KG1 (cell line): ENCODE measurements around the gene DDX27.

Experiments used
- DNase-seq: peaks from one replicate; lab custom pipeline; 2025; lab: John Stamatoyannopoulos, UW

Gene DDX27

GRCh38 chr20:49248879-49249665 lies 29.9 kb downstream of the DDX27 start:
- no peak for DNase-seq

GRCh38 chr20:49252556-49253350 lies 33.5 kb downstream of the DDX27 start:
- DNase-seq: no peak

GRCh38 chr20:49256261-49256660 lies 37.0 kb downstream of the DDX27 start:
- no peak for DNase-seq

DNA sequence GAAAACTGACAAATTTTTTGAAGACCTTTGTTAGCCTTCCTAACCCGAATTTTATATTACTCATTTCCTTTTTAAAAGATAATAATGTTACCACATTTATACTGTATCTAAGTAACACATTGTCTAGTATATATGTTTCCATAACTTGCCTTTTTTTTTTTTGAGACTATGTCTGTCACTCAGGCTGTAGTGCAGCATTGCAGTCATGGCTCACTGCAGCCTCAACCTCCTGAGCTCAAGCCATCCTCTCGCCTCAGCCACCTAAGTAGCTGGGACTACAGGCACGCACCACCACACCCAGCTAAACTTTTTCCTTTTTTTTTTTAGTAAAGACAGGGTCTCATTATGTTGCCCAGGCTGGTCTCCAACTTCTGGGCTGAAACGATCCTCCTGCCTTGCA lies 40.1 kb downstream of the DDX27 start:
- DNase-seq: no peak

DNA sequence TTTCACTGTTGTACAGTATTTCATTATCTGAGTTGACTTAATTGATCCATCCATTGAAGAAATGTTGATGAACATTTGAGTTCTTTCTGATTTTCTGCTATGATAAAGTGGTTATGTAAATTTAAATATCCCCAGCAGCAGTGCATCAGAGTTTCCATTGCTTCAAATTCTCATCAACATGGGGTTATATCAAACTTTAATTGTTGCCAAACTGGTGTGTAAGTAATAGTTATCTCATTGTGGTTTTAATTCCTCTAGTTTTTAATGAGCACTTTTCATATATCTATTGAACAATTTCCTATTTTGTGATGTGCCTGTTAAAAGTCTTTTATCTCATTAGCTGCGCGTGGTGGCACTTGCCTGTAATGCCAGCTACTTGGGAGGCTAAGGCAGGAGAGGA lies 40.6 kb downstream of the DDX27 start:
- no peak for DNase-seq

GRCh38 chr20:49260218-49260617 lies 41.0 kb downstream of the DDX27 start:
- no peak for DNase-seq

GRCh38 chr20:49261173-49261572 lies 42.0 kb downstream of the DDX27 start:
- DNase-seq: no peak

DNA sequence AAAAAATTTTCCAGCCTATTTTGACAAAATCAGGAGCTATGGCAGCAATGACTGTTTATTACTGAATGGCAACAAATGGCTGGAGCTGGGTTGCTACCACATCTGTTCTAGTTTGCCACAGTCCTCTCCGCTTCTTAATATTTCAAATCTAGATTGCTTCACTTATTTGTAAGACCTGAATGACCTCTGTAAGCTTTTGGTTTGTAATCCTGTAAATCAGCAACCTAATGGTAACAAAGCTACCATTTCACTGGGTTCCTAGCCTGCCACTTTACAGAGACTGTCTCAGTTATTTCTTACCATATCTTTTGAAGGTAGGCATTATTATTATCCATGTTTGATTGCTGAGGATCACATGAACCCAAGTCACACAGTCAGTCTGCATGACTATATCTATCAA lies 43.2 kb downstream of the DDX27 start:
- no peak for DNase-seq

GRCh38 chr20:49267327-49267726 lies 48.1 kb downstream of the DDX27 start:
- no peak for DNase-seq

DNA sequence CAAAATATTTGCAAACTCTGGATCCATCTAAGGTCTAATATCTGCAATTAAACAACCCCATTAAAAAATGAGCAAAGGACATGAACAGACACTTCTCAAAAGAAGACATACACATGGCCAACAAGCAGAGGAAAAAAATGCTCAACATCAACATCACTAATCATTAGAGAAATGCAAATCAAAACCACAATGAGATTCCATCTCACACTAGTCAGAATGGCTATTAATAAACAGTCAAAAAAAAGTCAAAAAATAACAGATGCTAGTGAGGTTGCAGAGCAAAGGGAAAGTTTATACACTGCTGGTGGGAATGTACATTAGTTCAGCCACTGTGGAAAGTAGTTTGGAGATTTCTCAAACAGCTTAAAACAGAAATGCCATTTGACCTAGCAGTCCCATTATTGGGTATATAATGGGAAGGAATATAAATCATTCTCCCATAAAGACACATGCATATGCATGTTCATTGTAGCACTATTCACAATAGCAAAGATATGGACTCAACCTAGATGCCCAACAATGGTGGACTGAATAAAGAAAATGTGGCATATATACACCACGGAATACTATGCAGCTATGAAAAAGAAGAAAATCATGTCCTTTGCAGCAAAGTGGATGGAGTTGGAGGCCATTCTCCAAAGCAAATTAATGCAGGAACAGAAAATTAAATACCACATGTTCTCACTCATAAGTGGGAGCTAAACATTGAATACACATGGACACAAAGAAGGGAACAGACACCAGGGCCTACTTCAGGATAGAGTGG lies 49.6 kb downstream of the DDX27 start:
- no peak for DNase-seq

- DNase-seq: no peak
These were observed 51.0 kb downstream of the DDX27 start for GRCh38 chr20:49270177-49270576.

DNA sequence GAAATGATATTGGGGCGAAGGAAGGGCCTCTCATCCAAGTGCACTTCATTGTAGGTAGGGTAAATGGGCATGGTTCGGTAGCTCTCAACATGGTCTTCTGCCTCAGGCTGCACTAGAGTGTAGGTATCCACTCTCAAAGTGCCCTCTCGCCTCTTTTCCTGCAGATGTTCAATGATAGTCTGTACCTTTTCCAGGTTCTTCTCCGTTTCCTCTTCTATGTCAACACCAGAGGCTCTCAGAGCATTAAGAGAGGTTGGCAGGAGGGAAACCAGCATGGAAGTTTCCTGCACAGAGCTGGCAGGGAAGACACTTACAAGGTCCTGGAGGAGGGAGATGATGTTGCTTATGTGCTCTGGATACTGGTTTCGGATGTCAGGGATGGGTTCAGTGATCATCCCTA lies 51.5 kb downstream of the DDX27 start:
- DNase-seq: no peak

DNA sequence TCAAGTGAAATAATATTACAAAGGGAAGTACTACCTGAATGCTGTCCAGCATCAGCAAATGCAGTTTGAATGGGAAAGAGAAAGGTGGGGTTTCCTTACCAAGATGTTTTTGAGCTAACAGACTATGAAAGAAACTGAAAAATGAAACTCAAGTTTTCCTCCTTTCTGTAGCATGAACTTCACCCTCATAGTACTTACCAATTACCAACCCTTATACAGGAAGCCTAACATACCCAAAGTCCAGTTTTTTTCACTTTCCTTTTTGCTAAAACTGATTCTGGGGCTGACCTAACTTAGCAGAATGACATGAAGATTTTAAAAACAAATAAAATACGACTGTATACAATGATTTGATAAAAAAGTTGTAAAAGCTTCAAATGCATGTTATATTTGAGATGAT lies 53.4 kb downstream of the DDX27 start:
- no peak for DNase-seq

GRCh38 chr20:49273696-49274277 lies 54.6 kb downstream of the DDX27 start:
- DNase-seq: no peak

DNA sequence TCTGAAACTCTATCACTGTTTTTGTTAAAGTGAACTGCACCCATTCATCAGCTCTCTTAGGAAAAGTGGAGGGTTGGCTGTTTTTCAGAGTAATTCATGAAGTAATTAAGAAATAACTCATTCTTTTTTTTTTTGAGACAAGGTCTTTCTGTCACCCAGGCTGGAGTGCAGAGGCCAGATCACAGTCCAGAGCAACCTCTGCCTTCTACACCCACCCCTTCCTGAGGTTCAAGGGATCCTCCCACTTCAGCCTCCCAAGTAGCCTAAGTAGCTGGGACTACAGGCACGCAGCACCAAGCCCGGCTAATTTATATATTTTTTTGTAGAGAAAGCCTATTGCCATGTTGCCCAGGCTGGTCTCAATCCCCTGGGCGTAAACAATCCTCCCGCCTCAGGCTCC lies 56.0 kb downstream of the DDX27 start:
- no peak for DNase-seq

DNA sequence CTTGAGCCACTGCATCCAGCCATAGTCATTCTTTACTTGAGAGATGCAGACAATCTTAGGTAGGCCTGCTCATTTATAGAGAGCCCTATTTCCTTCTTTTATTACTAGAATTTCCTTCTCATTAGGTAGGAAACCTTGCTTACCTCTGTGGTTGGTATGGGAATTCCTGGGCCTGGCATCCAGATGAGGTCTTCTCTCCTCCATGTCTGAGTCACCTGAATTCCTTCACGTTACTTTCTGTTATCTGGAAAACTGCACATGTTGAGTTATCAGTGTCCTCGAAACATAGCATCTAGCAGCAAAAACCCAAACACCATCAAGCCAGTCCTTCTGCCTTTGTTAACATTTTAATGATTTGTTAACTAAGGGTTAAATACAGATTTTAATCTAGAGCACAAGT lies 56.4 kb downstream of the DDX27 start:
- no peak for DNase-seq

- peak; percentile 51 for DNase-seq
These were observed 57.1 kb downstream of the DDX27 start for GRCh38 chr20:49276161-49276960.

GRCh38 chr20:49276961-49277785 lies 58.0 kb downstream of the DDX27 start:
- DNase-seq: no peak

DNA sequence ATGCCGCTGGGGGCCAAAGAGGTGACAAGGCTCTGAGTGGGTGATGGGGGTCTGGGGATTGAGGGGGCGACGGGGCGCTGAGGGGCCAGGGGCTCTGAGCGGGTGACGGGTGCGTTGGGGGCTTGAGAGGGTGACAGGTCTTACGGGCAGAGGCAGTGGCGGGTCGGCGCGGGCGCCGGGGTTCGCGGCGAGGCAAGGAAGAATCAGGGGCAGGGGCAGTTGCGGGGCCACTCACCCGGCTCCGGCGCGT lies 58.5 kb downstream of the DDX27 start:
- no peak for DNase-seq

DNA sequence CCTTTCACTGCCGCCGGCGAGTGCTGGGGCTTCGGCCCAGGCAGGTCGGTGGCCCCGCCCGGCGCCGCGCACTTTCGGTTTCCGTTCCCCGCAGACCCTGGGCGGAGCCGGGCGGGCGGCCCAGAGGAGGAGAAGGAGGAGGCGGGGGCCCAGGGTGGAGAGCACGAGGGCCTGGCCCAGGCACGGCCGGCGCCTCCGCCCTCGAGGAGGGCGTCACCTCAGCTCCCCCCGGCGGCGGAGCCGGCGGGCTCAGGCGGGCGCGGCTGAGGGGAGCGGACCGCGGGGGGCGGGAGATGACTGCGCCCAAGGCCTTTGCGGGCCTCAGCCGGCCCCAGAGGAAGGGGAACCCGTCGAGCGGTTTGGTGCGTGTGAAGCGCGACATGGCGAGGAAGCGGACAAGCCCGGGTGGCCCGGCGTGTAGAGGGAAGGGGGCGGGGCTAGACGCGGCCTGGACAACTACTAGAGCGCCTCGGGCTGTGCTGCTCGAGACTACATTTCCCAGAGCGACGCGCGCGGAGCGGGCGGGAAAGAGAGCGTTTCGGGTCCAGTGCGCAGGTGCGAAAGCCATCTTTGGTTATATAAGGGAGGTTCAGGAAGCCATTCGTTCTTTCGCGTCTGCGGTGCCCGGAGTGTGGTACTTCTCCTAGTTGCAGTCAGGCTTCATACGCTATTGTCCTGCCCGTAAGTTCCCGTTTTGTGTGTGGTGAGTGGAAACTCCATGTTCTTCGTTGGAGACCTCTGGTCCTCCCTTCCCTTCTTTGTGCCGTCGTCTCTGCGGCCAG lies 59.0 kb downstream of the DDX27 start, which contains the start of gene ZNFX1:
TSS of gene ZNFX1 (minus strand) at position 22 of the 782 bp plus-strand sequence. CDS start 2,218 bp downstream, outside the sequence.
- DNase-seq: peak; percentile 97
